Naive B cell (primary cell): ENCODE data around the gene TMEM9. TPM values are rescaled to one million over a fixed set of nuclear protein-coding genes. Genes with fewer than 3 reads are reported as not detected.

Experiments
- ATAC-seq, 2 donors: fragments of 150-1000 bp; cut with Tn5 transposase; 2 replicates each; pipeline ENCODE4 v1.10.0; 2021; ENCODE audit warnings: low read depth in 2 of 2, mild to moderate bottlenecking in 2 of 2, moderate library complexity in 2 of 2
- DNase-seq: peaks from one replicate; pipeline ENCODE4 v3.0.0; 2022
- H3K27ac Mint-ChIP-seq, 6 donors: one replicate each; pipeline ENCODE4 v1.8.0; 2020 to 2022; ENCODE audit warnings: mild to moderate bottlenecking in 6 of 6, mixed read lengths in 6 of 6, moderate library complexity in 5 of 6, inconsistent platforms in 2 of 6
- H3K27me3 Mint-ChIP-seq, 3 donors: one replicate each; pipeline ENCODE4 v1.8.0; 2021 to 2022; ENCODE audit warnings: mixed read lengths in 3 of 3, mild to moderate bottlenecking in 1 of 3
- H3K36me3 Mint-ChIP-seq, 2 donors: one replicate each; pipeline ENCODE4 v1.8.0; 2020 to 2022; ENCODE audit warnings: mixed read lengths in 2 of 2, inconsistent platforms in 1 of 2, mild to moderate bottlenecking in 1 of 2
- H3K4me1 Mint-ChIP-seq, 3 donors: one replicate each; pipeline ENCODE4 v1.8.0; 2020 to 2022; ENCODE audit warnings: mixed read lengths in 3 of 3, inconsistent platforms in 1 of 3, mild to moderate bottlenecking in 1 of 3, moderate library complexity in 1 of 3
- H3K4me3 Mint-ChIP-seq, 8 donors: one replicate each; pipeline ENCODE4 v1.8.0; 2020 to 2022; ENCODE audit warnings: mild to moderate bottlenecking in 8 of 8, mixed read lengths in 8 of 8, moderate library complexity in 8 of 8, inconsistent platforms in 2 of 8
- H3K9me3 Mint-ChIP-seq, 7 donors: one replicate each; pipeline ENCODE4 v1.8.0; 2020 to 2022; ENCODE audit warnings: mixed read lengths in 7 of 7, mild to moderate bottlenecking in 5 of 7, inconsistent platforms in 2 of 7, moderate library complexity in 1 of 7
- polyA plus RNA-seq, 6 donors: library from polyadenylated mRNA; unstranded; fragments of 300-500 nt; fragmentation: Illumina TruSeq; gene quantifications; one replicate each; pipeline ENCODE4 v1.2.3, GENCODE V29; 2021; ENCODE audit warnings: low read depth in 6 of 6

TMEM9 gene
- polyA plus RNA-seq: 10 to 100 TPM; 24.6 to 43.5 (median 31.4) TPM

DNA sequence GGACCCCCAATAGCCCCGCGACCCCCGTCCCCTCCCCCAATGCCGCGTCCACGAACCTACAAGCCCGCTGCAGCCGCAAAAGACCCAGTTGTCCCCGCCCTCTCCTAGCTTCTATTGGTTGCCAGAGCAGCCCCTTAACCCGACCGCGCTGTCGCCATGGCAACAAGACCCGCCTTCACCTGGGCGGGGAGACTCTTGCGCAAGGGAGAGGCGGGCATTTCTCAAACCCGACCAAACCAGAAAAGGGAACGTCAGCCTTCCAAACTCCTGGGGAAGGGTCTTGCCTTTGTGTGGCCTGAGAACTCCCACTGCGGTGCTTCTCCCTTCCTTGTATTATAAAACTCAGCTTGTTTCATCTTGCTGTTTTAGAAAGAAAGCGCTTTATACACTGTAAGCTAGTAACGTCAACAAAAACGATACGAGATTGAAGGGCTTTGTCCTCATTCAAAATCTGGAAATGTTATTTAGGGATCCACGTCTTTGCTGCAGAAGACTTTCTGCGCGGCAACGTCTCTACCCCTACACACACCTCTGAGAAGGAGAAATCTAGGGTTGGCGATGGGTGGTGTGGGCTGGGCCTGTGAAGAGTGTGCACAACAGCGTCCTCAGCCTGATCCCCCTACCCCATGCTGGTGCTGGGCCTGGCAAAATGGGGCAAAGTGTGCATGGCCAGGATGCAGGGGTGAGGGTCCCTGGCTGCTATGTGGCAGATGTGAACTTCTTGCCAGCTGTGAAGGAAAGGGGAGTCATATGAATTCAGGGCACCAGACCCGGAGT lies at the start of gene TMEM9:
TSS of gene TMEM9 (minus strand) at position 86 of the 777 bp plus-strand sequence. CDS start 551 bp downstream, outside the sequence.
- H3K27me3 Mint-ChIP-seq: peaks cover 23 to 29% (median 23%) of the 10 kb centered on the region in 3 donors
- H3K27ac Mint-ChIP-seq: peak within 1 kb of the TSS; percentile 69 to 97 (median 85)
- H3K4me1 Mint-ChIP-seq: peaks cover 14 to 22% (median 16%) of the 10 kb centered on the region in 3 donors
- ATAC-seq: peak; percentile 97 to 98
- peak within 1 kb of the TSS; percentile 85 to 97 (median 92) for H3K4me3 Mint-ChIP-seq
- no peaks in the 10 kb centered on the region for H3K9me3 Mint-ChIP-seq
- peak; percentile 95 for DNase-seq
- H3K36me3 Mint-ChIP-seq: peaks cover 9 to 10% of the 10 kb centered on the region in 2 donors

DNA sequence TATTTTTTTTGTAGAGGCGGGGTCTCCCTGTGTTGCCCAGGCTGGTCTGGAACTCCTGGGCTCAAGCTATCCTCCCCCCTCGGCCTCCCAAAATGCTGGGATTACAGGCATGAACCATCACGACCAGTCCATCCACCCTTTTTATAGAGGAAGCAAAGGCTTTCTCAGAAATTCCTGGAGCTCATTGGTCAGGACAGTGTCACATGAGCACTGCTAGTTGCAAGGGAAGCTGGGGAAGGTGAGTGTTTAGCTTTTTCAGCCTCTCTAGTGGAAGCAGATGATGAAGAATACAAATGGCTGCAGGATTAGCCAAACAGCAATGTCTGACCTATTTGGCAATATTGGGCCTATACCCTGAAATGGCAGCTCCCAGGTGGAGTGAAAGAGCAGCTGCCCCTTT lies 44.3 kb upstream of the TMEM9 start:
- Mint-ChIP-seq H3K4me3 (no peak overlapping the region), H3K9me3 (no peaks in the 10 kb centered on the region), H3K27ac (no peak overlapping the region), H3K4me1 (no peaks in the 10 kb centered on the region), H3K27me3 (peaks cover 7 to 24% (median 9%) of the 10 kb centered on the region in 3 donors), H3K36me3 (no peaks in the 10 kb centered on the region)
- ATAC-seq: no peak
- no peak for DNase-seq

DNA sequence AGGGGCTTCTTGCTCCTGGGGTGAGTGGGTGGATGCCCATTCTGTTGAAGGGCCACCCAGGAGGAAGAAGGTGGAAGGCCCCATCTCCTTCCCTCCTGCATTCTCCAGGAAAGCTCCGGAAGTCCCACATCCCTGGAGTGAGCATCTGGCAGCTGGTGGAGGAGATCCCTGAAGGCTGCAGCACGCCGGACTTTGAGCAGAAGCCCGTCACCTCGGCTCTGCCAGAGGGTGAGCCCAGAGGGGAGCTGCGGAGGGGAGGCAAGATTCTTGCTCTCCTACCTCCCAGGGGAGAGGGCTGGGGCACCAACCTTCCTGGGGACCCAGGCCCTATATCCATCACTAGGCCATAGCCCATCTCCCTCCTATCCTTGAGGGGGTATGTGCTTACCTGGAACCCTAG lies 39.8 kb upstream of the TMEM9 start:
- DNase-seq (no peak), ATAC-seq (no peak)
- Mint-ChIP-seq H3K9me3 (no peaks in the 10 kb centered on the region), H3K27me3 (peaks cover 27 to 41% (median 28%) of the 10 kb centered on the region in 3 donors), H3K36me3 (no peaks in the 10 kb centered on the region), H3K27ac (no peak overlapping the region), H3K4me3 (no peak overlapping the region), H3K4me1 (no peaks in the 10 kb centered on the region)

DNA sequence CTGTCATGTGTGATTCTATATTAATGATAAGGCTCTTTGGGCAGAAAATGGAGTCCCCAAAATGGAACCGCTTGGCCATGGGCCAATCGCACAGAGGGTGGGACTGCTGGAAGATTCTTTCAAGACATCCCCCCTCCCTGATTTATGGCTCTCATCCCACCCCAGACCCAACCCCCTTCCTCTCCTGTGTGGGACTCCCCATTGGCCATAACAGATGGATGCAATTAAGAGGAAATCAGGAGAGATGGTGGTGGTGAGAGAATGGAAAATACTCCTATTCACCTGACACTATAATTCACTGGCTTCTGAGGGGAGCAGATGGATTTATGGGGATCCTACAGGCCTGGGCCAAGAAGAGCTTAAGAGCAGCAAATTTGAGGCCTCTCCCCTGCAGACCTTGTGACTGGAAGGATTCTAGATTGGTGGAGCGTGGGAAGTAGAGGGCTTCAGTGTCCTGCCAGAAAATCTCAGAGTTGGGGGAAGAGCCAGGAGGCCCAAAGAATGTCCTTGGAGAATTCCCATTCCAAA lies 38.1 kb upstream of the TMEM9 start:
- ATAC-seq (no peak), DNase-seq (no peak)
- Mint-ChIP-seq H3K4me3 (peak overlapping the region in 1 of 8 donors; percentile 22), H3K27ac (peak overlapping the region in 1 of 6 donors; percentile 53), H3K4me1 (no peaks in the 10 kb centered on the region), H3K36me3 (no peaks in the 10 kb centered on the region), H3K9me3 (no peaks in the 10 kb centered on the region), H3K27me3 (peaks cover 27 to 50% (median 29%) of the 10 kb centered on the region in 3 donors)

DNA sequence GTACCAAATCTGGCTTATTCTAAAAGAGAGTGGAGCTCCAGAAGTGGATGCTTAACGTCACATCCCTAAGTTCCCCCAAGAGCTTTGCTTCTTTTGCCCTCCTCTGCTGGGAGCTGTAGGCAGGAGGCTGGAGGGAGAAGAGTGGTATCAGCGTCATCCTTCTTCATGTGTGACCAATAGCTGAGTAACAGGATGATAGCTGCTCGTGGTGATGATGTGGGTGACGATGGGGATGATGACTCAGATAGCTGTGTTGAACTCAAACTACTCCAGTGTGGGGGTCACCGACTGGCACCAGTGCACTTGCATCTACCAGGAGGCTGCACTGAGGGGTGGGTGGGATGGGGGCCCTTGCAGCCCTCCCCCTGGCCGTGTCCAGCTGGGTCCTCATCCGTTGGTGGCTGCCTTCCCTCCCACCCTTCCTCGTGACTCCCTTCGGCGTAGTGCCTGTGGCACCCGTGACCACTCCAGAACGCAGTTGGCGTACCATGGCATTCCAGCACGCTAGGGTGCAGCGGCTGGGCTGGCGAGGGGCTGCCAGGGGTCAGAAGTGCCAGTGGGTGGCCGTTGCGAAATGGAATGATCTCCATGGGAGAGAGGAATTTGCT lies 37.5 kb upstream of the TMEM9 start:
- DNase-seq: no peak
- H3K4me3 Mint-ChIP-seq: no peak overlapping the region
- H3K9me3 Mint-ChIP-seq: no peaks in the 10 kb centered on the region
- H3K36me3 Mint-ChIP-seq: no peaks in the 10 kb centered on the region
- no peaks in the 10 kb centered on the region for H3K4me1 Mint-ChIP-seq
- H3K27me3 Mint-ChIP-seq: peaks cover 27 to 54% (median 29%) of the 10 kb centered on the region in 3 donors
- no peak for ATAC-seq
- no peak overlapping the region for H3K27ac Mint-ChIP-seq

DNA sequence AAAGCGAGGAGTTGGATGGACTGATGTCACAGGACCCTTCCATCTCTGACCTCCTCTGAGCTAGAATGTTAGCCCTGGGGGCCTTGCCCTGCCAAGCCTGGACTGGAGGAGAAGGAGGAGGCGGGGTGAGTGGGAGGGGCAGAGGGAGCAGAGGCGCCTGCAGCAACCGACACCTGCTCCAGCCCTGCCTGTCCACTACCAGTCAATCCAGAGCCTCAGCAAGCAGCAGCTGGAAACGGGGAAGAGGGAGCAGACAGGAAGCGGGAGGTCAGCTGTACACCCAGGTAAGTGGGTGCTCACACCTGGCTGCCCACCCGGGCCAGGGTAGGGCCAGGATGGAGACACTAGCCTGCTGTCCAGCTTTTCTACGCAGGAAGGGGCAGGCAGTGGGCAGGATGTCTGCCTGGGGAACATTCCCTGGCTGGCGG lies 36.4 kb upstream of the TMEM9 start, which contains the start of gene IGFN1:
TSS of gene IGFN1 (plus strand) at position 201 of the 428 bp plus-strand sequence. CDS start 2,470 bp downstream, outside the sequence.
- Mint-ChIP-seq H3K36me3 (no peaks in the 10 kb centered on the region), H3K27ac (peak within 1 kb of the TSS in 2 of 6 donors; percentile 42 to 60), H3K9me3 (no peaks in the 10 kb centered on the region), H3K4me3 (no peak within 1 kb of the TSS), H3K27me3 (peaks cover 28 to 51% (median 29%) of the 10 kb centered on the region in 3 donors), H3K4me1 (no peaks in the 10 kb centered on the region)
- ATAC-seq: no peak
- DNase-seq: no peak

DNA sequence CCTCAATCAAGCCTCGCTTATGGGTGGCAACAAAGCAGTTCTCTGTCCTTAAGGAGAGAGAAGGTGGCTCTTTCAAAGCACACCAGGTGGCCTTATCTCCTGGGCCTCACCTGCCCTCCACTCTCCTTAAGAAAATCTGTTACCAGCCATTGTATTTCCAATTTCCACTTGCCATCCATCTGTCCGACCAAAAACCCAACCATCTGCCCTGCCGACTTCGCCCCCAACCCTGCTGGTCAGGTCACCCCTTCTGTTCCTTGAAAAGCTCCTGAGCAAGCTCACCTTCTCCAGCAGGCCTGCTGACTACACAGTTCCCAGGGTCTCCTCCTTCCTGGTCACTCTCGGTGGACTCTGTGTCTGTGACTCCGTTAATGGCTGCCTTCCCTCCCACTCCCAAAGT lies 35.7 kb upstream of the TMEM9 start:
- no peak overlapping the region for H3K4me3 Mint-ChIP-seq
- no peaks in the 10 kb centered on the region for H3K36me3 Mint-ChIP-seq
- ATAC-seq: no peak
- H3K27me3 Mint-ChIP-seq: peaks cover 28 to 49% (median 34%) of the 10 kb centered on the region in 3 donors
- DNase-seq: no peak
- H3K9me3 Mint-ChIP-seq: no peaks in the 10 kb centered on the region
- no peaks in the 10 kb centered on the region for H3K4me1 Mint-ChIP-seq
- H3K27ac Mint-ChIP-seq: peak overlapping the region in 1 of 6 donors; percentile 60

DNA sequence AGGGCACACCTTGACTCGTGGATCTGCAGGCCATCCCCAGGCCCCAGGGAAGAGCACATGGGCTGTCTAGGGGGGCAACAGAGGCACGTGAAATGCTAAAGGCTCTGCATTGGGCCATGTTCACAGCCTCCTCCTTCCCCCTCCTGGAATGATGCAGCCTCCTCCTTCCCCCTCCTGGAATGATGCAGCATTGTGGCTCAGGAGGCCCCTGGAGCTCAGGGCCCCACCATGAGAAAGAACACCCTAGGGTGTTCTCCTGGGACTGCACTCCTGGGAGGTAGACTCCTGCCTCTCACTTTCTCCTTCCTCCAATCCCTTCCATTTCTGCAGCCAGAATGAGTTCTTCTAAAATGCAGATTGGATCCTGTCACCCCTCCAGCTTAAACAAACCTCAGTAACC lies 34.8 kb upstream of the TMEM9 start:
- Mint-ChIP-seq H3K27me3 (peaks cover 32 to 58% (median 41%) of the 10 kb centered on the region in 3 donors), H3K27ac (no peak overlapping the region), H3K9me3 (no peaks in the 10 kb centered on the region), H3K4me1 (no peaks in the 10 kb centered on the region), H3K4me3 (no peak overlapping the region), H3K36me3 (no peaks in the 10 kb centered on the region)
- DNase-seq: no peak
- ATAC-seq: no peak

DNA sequence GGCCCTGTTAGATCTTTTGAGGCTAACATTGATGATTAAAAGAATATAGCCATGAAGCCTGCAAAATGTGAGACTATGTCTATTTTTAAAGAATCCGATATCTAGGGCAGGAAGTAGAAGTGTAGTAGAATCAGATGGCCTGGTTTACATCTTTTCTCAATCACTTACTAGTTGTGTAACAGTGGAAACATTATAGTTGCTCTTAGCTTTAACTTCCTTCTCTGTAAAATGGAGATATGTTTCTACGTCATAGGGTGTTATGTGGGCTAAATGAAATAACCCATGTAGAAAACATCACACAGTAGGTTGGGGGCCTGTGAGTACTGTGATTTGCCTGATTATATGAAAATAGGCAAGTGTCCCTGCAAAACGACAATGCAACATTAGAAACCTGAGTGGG lies 31.9 kb upstream of the TMEM9 start:
- peaks cover 0 to 6% of the 10 kb centered on the region in 2 donors for H3K36me3 Mint-ChIP-seq
- DNase-seq: no peak
- H3K4me1 Mint-ChIP-seq: peaks cover 0 to 5% (median 4%) of the 10 kb centered on the region in 3 donors
- H3K27me3 Mint-ChIP-seq: peaks cover 28 to 63% (median 40%) of the 10 kb centered on the region in 3 donors
- ATAC-seq: no peak
- H3K9me3 Mint-ChIP-seq: peaks cover 0 to 5% (median 0%) of the 10 kb centered on the region in 7 donors
- no peak overlapping the region for H3K27ac Mint-ChIP-seq
- H3K4me3 Mint-ChIP-seq: no peak overlapping the region

DNA sequence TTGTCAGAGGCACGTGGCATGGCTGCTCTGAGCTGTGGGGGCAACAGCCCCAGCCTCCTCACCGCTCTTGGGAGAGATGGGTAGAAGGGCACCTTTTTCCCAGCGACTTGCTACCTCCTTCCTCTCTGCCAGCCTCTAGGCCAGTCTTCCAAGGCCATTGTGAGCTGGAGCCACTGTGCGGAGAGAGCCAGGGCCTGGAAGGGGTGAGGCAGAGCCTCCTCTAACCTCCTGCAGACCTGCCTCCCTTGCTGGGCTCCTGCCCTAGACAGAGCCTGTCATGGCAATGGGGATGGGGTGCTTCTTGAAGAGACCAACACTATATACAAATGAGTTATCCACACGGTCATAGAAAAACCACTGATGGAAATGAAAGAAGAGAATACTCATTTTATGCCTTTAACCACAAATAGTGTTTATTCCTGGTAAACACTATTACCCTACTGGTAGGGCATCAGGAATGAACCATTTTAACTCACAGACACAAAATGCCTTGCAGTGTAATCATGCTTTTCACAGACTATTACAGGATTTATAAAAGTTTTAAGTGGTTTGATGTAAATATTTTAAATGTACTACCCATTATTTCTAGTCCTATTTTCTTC lies 31.4 kb upstream of the TMEM9 start:
- H3K4me1 Mint-ChIP-seq: peaks cover 0 to 5% (median 4%) of the 10 kb centered on the region in 3 donors
- H3K4me3 Mint-ChIP-seq: no peak overlapping the region
- H3K36me3 Mint-ChIP-seq: peaks cover 0 to 7% of the 10 kb centered on the region in 2 donors
- H3K27me3 Mint-ChIP-seq: peaks cover 28 to 63% (median 39%) of the 10 kb centered on the region in 3 donors
- no peak for ATAC-seq
- no peak overlapping the region for H3K27ac Mint-ChIP-seq
- no peak for DNase-seq
- H3K9me3 Mint-ChIP-seq: peaks cover 0 to 5% (median 0%) of the 10 kb centered on the region in 7 donors

DNA sequence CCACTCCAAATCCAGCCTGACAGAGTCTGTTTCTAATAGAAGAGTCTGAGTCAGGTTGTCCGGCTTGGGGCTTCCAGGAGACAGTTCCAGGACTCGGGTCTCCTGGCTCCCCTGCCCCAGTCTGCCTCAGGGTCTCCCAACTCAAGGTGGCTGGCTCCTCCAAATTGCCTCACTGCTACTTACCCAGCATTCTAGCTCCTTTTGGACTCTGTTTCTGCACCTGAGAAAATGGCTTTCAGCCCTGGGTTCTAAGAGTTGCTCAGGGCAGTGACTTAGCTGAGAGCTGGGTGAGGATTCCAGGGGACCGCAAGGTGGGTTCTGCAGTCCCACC lies 30.8 kb upstream of the TMEM9 start:
- H3K27me3 Mint-ChIP-seq: peaks cover 30 to 61% (median 42%) of the 10 kb centered on the region in 3 donors

DNA sequence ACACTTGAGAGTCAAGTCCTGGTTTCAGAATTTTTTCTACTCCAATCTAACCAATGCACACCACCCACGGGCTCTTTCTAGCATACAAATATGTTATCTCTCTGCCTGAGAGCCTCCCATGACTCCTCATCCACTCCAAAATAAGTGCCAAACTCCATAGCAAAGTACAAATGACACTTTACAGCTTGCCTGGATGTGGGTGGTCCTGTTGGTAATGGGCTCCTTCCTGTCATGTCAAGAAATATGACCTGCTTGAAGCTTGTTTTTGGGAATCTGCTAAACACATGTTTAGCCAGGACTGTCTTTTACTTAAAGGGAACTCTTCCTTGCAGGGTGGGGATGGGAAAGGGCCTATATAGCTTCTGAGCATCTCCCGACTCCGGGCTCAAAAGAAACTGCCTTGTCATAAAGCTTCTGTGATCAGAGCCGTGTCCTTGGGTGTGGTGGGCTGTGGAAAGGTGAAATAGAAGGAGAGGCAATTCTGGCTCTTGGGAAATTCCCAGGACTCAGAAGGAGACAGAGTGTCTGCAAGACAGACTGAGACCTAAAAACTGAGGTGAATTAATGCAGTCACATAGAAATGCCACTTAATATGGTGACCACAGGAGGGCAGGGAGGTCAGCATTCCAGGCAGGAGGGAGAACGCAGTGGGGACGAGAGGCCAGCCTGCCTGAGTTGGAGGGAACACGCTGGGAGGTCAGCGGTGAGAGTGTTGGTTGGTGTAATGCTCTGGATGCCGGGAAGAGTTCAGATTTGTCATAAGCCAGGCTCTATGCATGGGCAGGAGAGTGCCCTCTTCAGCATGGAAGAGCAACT lies 30.2 kb upstream of the TMEM9 start:
- no peak overlapping the region for H3K4me3 Mint-ChIP-seq
- H3K27me3 Mint-ChIP-seq: peaks cover 30 to 61% (median 47%) of the 10 kb centered on the region in 3 donors
- DNase-seq (no peak), ATAC-seq (no peak)
- peaks cover 0 to 14% of the 10 kb centered on the region in 2 donors for H3K36me3 Mint-ChIP-seq
- peak overlapping the region in 1 of 6 donors; percentile 73 for H3K27ac Mint-ChIP-seq
- peaks cover 0 to 5% (median 4%) of the 10 kb centered on the region in 3 donors for H3K4me1 Mint-ChIP-seq
- H3K9me3 Mint-ChIP-seq: peaks cover 0 to 8% (median 2%) of the 10 kb centered on the region in 7 donors

More for the DNA sequence above, 30.8 kb upstream of the TMEM9 start:
- peaks cover 0 to 8% of the 10 kb centered on the region in 2 donors for H3K36me3 Mint-ChIP-seq
- peaks cover 0 to 5% (median 4%) of the 10 kb centered on the region in 3 donors for H3K4me1 Mint-ChIP-seq
- H3K27ac Mint-ChIP-seq: peak overlapping the region in 1 of 6 donors; percentile 73
- DNase-seq: no peak
- H3K4me3 Mint-ChIP-seq: no peak overlapping the region
- peaks cover 0 to 5% (median under 1%) of the 10 kb centered on the region in 7 donors for H3K9me3 Mint-ChIP-seq
- ATAC-seq: no peak
